ENCODE measurements around the gene MAN2A2.

MAN2A2 gene

GRCh38 chr15:90902840-90903732 lies at the start of gene MAN2A2:
Gene MAN2A2, plus strand, starts transcription at chr15:90903302. Its CDS starts 906 bp downstream, at chr15:90904208.
- peak within 1 kb of the TSS; percentile 70 for H3K4me3 ChIP-seq (ENCODE audit: low read depth, low read length)
- H3K9me3 ChIP-seq (ENCODE audit: control insufficient read depth, insufficient read depth, low read length): no peaks in the 10 kb centered on the region
- H3K9ac ChIP-seq (ENCODE audit: low read depth, low read length): peak within 1 kb of the TSS; percentile 37
- H3K4me1 ChIP-seq (ENCODE audit: control insufficient read depth, insufficient read depth, low read length): peaks cover 4% of the 10 kb centered on the region
- H3K27me3 ChIP-seq (ENCODE audit: control insufficient read depth, insufficient read depth, low read length): peaks cover 13% of the 10 kb centered on the region
- H3K36me3 ChIP-seq (ENCODE audit: control insufficient read depth, insufficient read depth, low read length): peaks cover 4% of the 10 kb centered on the region

- peaks cover 6% of the 10 kb centered on the region for H3K4me1 ChIP-seq (ENCODE audit: control insufficient read depth, insufficient read depth, low read length)
- no peaks in the 10 kb centered on the region for H3K9me3 ChIP-seq (ENCODE audit: control insufficient read depth, insufficient read depth, low read length)
- no peak overlapping the region for H3K9ac ChIP-seq (ENCODE audit: low read depth, low read length)
- H3K4me3 ChIP-seq (ENCODE audit: low read depth, low read length): no peak overlapping the region
- no peaks in the 10 kb centered on the region for H3K27me3 ChIP-seq (ENCODE audit: control insufficient read depth, insufficient read depth, low read length)
- no peaks in the 10 kb centered on the region for H3K36me3 ChIP-seq (ENCODE audit: control insufficient read depth, insufficient read depth, low read length)
These were observed 48.0 kb upstream of the MAN2A2 start for GRCh38 chr15:90855139-90855538.

GRCh38 chr15:90857337-90857736 lies 45.8 kb upstream of the MAN2A2 start:
- Histone ChIP-seq H3K9ac (ENCODE audit: low read depth, low read length) (no peak overlapping the region), H3K27me3 (ENCODE audit: control insufficient read depth, insufficient read depth, low read length) (no peaks in the 10 kb centered on the region), H3K9me3 (ENCODE audit: control insufficient read depth, insufficient read depth, low read length) (no peaks in the 10 kb centered on the region), H3K36me3 (ENCODE audit: control insufficient read depth, insufficient read depth, low read length) (no peaks in the 10 kb centered on the region), H3K4me1 (ENCODE audit: control insufficient read depth, insufficient read depth, low read length) (peaks cover 6% of the 10 kb centered on the region), H3K4me3 (ENCODE audit: low read depth, low read length) (no peak overlapping the region)

GRCh38 chr15:90857883-90858443 lies 45.1 kb upstream of the MAN2A2 start:
- H3K36me3 ChIP-seq (ENCODE audit: control insufficient read depth, insufficient read depth, low read length): no peaks in the 10 kb centered on the region
- no peaks in the 10 kb centered on the region for H3K9me3 ChIP-seq (ENCODE audit: control insufficient read depth, insufficient read depth, low read length)
- H3K4me1 ChIP-seq (ENCODE audit: control insufficient read depth, insufficient read depth, low read length): peaks cover 6% of the 10 kb centered on the region
- no peaks in the 10 kb centered on the region for H3K27me3 ChIP-seq (ENCODE audit: control insufficient read depth, insufficient read depth, low read length)
- H3K9ac ChIP-seq (ENCODE audit: low read depth, low read length): no peak overlapping the region
- H3K4me3 ChIP-seq (ENCODE audit: low read depth, low read length): no peak overlapping the region

GRCh38 chr15:90859234-90860131 lies 43.6 kb upstream of the MAN2A2 start:
- Histone ChIP-seq H3K36me3 (ENCODE audit: control insufficient read depth, insufficient read depth, low read length) (no peaks in the 10 kb centered on the region), H3K27me3 (ENCODE audit: control insufficient read depth, insufficient read depth, low read length) (no peaks in the 10 kb centered on the region), H3K9ac (ENCODE audit: low read depth, low read length) (no peak overlapping the region), H3K9me3 (ENCODE audit: control insufficient read depth, insufficient read depth, low read length) (no peaks in the 10 kb centered on the region), H3K4me3 (ENCODE audit: low read depth, low read length) (no peak overlapping the region), H3K4me1 (ENCODE audit: control insufficient read depth, insufficient read depth, low read length) (peaks cover 6% of the 10 kb centered on the region)

GRCh38 chr15:90860450-90860849 lies 42.7 kb upstream of the MAN2A2 start:
- Histone ChIP-seq H3K4me3 (ENCODE audit: low read depth, low read length) (no peak overlapping the region), H3K9me3 (ENCODE audit: control insufficient read depth, insufficient read depth, low read length) (no peaks in the 10 kb centered on the region), H3K27me3 (ENCODE audit: control insufficient read depth, insufficient read depth, low read length) (no peaks in the 10 kb centered on the region), H3K9ac (ENCODE audit: low read depth, low read length) (no peak overlapping the region), H3K4me1 (ENCODE audit: control insufficient read depth, insufficient read depth, low read length) (peaks cover 6% of the 10 kb centered on the region), H3K36me3 (ENCODE audit: control insufficient read depth, insufficient read depth, low read length) (no peaks in the 10 kb centered on the region)

GRCh38 chr15:90860942-90861675 lies 42.0 kb upstream of the MAN2A2 start:
- Histone ChIP-seq H3K4me1 (ENCODE audit: control insufficient read depth, insufficient read depth, low read length) (peaks cover 6% of the 10 kb centered on the region), H3K4me3 (ENCODE audit: low read depth, low read length) (no peak overlapping the region), H3K27me3 (ENCODE audit: control insufficient read depth, insufficient read depth, low read length) (no peaks in the 10 kb centered on the region), H3K36me3 (ENCODE audit: control insufficient read depth, insufficient read depth, low read length) (no peaks in the 10 kb centered on the region), H3K9ac (ENCODE audit: low read depth, low read length) (no peak overlapping the region), H3K9me3 (ENCODE audit: control insufficient read depth, insufficient read depth, low read length) (no peaks in the 10 kb centered on the region)

- Histone ChIP-seq H3K4me1 (ENCODE audit: control insufficient read depth, insufficient read depth, low read length) (peaks cover 6% of the 10 kb centered on the region), H3K9ac (ENCODE audit: low read depth, low read length) (no peak overlapping the region)
These were observed 40.6 kb upstream of the MAN2A2 start for GRCh38 chr15:90862487-90862886.

GRCh38 chr15:90862964-90863778 lies 39.9 kb upstream of the MAN2A2 start:
- Histone ChIP-seq H3K9me3 (ENCODE audit: control insufficient read depth, insufficient read depth, low read length) (no peaks in the 10 kb centered on the region), H3K4me1 (ENCODE audit: control insufficient read depth, insufficient read depth, low read length) (peaks cover 7% of the 10 kb centered on the region), H3K36me3 (ENCODE audit: control insufficient read depth, insufficient read depth, low read length) (no peaks in the 10 kb centered on the region), H3K9ac (ENCODE audit: low read depth, low read length) (no peak overlapping the region), H3K4me3 (ENCODE audit: low read depth, low read length) (no peak overlapping the region), H3K27me3 (ENCODE audit: control insufficient read depth, insufficient read depth, low read length) (no peaks in the 10 kb centered on the region)

More at GRCh38 chr15:90862487-90862886, 40.6 kb upstream of the MAN2A2 start:
- H3K36me3 ChIP-seq (ENCODE audit: control insufficient read depth, insufficient read depth, low read length): no peaks in the 10 kb centered on the region
- H3K4me3 ChIP-seq (ENCODE audit: low read depth, low read length): no peak overlapping the region
- H3K9me3 ChIP-seq (ENCODE audit: control insufficient read depth, insufficient read depth, low read length): no peaks in the 10 kb centered on the region
- no peaks in the 10 kb centered on the region for H3K27me3 ChIP-seq (ENCODE audit: control insufficient read depth, insufficient read depth, low read length)

- H3K9me3 ChIP-seq (ENCODE audit: control insufficient read depth, insufficient read depth, low read length): no peaks in the 10 kb centered on the region
- H3K36me3 ChIP-seq (ENCODE audit: control insufficient read depth, insufficient read depth, low read length): no peaks in the 10 kb centered on the region
- peaks cover 14% of the 10 kb centered on the region for H3K4me1 ChIP-seq (ENCODE audit: control insufficient read depth, insufficient read depth, low read length)
- no peaks in the 10 kb centered on the region for H3K27me3 ChIP-seq (ENCODE audit: control insufficient read depth, insufficient read depth, low read length)
- H3K4me3 ChIP-seq (ENCODE audit: low read depth, low read length): no peak overlapping the region
- no peak overlapping the region for H3K9ac ChIP-seq (ENCODE audit: low read depth, low read length)
These were observed 39.1 kb upstream of the MAN2A2 start for GRCh38 chr15:90863987-90864386.
